Fibroblast of skin of left biceps (primary cell): ENCODE measurements around the gene MAD2L1BP.
"Not testable (repeated sequence)": the region's sequence is repeated elsewhere in the genome, so short reads cannot be mapped to it uniquely, and the experiment has no call there.

ENCODE experiments used
- DNase-seq, 2 experiments: peaks; one replicate each; pipeline ENCODE4 v3.0.0-alpha.2; 2013; ENCODE audit warnings: low read depth in 2 of 2

Gene MAD2L1BP

DNA sequence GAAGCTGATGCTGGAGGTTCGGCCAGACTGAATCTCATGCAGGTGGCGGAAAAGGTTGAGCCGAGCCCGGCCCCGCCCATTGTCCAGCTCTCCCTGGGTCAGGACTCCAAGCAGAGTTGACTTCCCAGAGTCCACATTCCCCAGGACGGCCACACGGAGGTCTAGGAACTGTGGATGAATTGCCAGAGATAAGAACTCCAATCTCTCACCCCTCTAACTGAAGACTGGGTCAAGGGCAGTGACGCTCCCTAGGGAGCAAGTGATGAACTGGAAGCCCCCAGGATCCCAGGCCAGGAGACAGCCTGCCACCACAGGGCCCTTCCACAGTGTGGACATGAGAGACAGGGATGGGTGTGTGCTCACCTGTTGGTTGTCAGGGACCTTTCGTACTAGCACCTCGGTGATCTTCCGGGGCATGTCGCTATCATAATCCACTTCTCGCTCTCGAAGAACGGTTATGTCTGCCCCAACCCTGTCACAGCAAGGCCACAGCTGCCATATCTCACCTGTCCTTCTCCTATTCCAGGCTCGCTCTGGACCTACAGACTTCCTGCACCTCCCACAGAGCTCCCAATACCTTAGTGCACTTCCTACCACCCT, 10.1 kb upstream of the MAD2L1BP start:
- DNase-seq, result no peak

DNA sequence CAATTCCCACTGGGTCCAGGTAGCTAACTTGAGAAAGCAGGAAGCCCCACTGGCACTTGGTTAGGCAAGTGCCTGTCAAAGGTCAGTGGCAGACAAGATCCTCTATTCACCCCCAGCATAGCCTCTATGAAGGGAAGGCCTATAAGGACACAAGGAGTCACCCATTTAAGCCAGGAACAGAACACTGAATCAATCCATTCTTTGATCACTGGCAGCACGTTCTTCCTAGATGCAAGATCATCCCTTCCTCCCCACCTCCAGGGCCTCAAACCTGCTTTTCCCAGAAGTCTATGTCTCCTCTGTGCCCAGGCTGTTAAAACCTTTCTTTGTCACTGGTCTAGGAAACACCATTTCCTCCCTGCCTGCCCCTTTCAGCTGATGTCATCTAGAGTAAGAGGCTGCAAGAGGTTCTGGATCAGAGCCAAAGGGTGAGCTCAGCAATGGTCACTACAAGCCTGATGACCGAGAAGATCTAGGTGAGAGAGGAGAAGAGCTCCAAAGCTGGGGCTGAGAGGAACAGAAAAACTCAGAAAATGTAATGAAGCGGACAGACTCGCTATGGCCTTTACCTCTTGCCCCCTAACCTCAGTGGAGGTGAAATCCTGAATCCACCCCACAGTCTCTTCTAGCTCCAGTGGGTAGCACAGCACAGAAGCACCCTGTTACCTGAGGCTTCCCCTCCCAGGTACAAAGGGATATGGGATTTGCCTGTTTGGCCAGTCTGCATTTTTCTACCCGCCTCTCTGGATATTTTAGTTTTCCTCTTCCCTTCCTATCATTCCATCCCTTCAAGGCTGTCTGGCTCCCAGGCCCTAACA, 8.4 kb upstream of the MAD2L1BP start:
- DNase-seq, result peak; percentile 79 to 80

DNA sequence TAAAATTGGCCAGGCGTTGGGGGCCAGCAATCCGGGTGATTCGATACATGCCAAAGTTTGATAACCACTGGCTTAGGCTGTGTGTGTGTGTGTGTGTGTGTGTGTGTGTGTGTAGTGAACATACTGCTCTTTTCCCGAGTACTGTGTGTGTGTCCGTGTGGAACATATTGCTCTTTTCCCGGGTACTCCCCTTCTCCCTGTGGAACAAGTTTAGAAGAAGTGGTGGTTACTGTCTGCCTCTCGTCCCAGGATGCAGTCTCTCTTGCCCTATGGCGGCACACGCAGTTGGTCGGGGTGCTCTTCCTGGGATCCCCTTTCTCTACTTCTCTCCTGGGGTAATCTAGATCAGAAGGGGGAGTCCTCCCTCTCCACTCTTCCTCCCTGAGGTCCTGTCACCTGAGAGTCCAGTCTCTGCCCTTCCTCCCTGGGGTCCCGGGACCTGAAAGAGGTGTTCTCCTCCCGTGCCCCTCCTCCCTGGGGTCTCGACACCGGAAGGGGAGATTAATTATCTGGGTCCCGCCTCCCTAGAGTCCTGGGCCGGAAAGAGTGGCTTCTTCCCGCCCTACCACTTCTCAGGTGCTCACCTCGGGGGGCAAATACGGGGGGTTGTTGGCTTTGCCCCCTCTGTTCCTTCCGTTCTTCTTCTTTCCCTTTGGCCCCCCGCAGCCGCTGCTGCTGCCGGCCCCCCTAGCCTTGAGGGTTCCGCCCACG, 7.1 kb upstream of the MAD2L1BP start:
- no peak for DNase-seq

DNA sequence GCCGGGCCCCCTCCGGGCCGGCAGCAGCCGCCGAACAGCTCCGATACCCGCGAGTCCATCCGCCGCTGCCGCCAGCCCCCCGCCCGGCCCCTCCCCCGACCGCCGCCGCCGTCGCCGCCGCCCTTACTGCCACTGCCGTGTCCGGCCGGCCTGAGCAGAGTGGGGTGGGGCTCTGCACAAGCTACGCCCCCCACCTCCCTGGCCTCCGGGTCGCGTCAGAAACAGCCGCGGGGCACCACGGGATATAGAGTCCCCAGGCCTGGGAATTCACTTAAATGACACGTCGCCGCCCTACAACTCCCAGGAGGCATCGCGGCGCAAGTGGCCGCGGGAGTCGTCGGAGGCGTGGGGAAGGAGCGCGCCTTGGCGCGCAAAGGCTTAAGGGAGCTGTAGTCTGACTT, 6.5 kb upstream of the MAD2L1BP start, which contains the start of gene GTPBP2:
Gene GTPBP2 (minus strand): TSS at position 161 of the 401 bp plus-strand sequence. CDS start 102 bp downstream, at position 59.
- peak; percentile 98 for DNase-seq

DNA sequence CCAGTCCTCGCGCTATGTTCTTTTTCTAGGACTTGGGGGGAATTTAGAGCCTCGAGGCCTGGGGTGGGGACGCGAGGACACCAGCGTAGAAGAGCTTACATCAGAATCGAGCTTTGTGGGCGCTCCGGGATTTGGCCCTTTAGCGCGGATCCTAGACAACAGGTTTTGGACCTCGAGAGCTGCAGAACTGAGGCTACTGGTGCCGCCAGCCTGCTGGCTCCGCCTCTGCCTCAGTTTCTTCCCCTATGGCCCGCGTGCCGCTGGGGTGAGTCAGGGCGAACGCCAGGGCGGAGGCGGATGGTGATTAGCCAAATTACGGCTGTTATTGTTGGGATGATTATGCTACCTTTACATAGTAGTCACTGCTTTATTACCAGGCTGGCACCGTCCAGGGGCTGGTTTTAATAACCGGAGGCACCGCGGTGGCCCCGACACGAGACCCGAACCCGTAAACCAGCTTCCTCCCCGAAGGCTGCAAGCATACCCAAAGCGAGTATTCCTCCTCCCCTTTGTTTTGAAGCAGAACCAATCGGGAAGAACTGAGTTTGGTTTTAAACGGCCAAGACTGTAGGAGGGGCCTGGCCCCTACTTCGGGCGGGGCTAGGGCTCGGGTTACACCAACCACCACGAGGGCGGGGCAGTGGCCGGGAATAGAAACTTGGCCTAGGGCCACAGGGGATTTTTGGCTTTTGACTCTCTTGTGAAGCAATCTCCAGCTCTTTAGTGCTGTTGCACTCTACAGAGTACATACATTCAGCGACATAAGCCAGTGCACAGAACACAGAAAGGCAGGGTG, 5.9 kb upstream of the MAD2L1BP start:
- peak; percentile 97 to 98 for DNase-seq

DNA sequence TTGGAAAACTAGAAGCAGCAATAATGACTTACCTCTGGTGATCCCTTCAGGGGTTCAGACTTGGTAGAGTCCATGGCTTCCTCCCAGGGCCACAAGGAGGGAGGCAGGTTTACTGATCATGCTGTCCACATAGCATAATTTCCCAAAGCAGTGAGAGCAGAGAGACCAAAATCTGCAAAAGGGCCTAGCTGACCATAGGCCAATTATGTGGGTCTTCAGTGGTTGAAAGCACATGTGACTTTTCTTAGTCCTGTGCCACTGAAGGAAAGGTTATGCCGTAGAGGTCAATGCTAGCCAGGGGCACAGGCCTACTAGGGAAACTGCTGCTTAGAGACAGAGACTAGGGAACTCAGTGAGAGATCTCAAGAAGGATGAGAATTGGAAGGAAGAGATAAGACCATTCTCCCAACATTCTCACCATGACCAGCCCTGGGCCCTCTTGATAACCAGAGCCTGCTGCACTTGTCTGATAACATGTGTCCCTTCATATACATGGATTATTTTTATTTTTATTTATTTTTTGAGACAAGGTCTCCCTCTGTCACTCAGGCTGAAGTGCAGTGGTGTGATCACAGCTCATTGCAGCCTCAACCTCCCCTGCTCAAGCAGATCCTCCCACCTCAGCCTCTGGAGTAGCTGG, 4.5 kb upstream of the MAD2L1BP start:
- no peak for DNase-seq

DNA sequence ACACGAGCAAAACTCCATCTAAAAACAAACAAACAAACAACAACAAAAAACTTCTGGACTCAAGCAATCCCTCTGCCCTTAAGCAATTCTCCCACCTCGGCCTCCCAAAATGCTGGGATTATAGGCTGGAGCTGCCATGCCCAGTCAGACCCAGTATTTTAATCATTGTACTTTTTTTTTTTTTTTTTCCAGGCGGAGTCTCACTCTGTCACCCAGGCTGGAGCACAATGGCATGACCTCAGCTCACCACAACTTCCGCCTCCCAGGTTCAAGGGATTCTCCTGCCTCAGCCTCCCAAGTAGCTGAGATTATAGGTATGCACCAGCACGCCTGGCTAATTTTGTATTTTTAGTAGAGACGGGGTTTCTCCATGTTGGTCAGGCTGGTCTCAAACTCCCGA, 2.6 kb upstream of the MAD2L1BP start:
- DNase-seq, result not testable (repeated sequence)

DNA sequence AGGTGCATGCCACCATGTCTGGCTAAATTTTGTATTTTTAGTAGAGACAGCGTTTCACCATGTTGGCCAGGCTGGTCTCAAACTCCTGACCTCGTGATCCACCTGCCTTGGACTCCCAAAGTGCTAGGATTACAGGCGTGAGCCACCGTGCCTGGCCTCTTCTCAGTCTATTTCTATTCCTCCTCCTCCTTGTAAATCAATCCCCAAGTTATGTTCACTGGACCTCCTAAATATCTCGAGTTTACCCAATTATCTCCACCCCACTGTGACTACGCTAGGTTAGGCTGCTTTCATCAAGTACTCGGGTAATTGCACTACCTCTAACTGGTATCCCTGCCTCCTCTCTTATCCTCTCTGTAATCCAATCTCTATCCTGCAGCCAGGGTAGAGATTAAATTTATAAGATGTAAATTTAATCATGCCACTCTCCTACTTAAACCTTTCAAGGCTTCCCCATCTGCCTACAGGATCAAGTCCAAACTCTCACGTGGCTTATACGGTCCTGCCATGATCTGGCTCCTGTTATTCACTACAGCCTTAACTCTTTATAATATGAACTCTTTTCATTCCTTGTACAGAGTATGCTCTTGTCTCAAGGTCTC, 837 bp upstream of the MAD2L1BP start:
- no peak for DNase-seq

DNA sequence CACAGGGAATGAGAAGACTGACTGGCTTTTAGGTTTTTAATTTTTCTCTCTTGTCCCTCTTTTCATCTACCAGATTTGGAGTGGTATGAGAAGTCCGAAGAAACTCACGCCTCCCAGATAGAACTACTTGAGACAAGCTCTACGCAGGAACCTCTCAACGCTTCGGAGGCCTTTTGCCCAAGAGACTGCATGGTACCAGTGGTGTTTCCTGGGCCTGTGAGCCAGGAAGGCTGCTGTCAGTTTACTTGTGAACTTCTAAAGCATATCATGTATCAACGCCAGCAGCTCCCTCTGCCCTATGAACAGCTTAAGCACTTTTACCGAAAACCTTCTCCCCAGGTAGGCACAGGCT, 644 bp downstream of the MAD2L1BP start:
- no peak for DNase-seq

DNA sequence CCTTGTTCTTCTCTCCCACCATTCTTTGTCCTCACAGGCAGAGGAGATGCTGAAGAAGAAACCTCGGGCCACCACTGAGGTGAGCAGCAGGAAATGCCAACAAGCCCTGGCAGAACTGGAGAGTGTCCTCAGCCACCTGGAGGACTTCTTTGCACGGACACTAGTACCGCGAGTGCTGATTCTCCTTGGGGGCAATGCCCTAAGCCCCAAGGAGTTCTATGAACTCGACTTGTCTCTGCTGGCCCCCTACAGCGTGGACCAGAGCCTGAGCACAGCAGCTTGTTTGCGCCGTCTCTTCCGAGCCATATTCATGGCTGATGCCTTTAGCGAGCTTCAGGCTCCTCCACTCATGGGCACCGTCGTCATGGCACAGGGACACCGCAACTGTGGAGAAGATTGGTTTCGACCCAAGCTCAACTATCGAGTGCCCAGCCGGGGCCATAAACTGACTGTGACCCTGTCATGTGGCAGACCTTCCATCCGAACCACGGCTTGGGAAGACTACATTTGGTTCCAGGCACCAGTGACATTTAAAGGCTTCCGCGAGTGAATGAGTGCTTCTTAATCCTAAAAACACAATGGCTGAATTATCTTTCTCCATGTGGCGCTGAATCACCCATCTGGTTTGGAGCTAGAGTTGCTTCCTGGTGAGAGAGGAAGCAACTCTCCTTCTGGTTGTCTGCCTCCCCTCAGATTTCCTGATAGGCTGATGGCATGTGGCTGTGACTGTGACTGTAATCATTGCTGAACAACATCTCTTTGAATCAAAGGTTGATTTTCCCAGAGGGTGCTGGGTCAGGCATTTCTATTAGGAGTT, 4.6 kb downstream of the MAD2L1BP start:
- no peak for DNase-seq

DNA sequence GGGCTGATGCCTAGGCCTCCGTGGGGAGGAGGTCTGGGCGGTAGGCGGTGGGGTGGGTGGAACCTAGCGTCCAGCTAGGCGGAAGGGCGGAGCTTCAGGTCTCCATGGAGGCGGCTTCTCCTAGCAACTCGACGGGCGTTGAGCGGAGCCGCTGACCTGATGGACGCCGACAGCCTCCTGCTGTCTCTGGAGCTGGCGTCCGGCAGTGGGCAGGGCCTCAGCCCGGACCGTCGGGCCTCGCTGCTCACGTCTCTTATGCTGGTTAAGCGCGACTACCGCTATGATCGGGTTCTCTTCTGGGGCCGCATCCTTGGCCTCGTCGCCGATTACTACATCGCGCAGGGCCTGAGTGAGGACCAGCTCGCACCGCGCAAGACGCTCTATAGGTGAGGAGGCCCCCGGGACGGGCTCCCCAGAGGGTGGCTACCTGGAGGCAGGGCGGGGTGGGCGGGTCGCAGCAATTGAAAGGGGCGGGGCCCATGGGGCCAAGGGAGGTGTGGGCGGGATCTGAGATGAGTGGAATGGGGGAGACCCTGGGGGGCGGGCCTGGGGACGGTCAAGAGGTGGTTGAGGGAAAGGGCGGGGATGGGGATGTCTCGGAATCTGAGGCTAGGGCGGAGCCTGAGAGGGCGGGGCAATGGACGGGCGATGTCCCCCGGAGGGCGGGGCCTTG, 9.4 kb downstream of the MAD2L1BP start, which contains the start of gene RSPH9:
Gene RSPH9 (plus strand): TSS at position 97 of the 673 bp plus-strand sequence. CDS start 63 bp downstream, at position 160.
- DNase-seq, result no peak

DNA sequence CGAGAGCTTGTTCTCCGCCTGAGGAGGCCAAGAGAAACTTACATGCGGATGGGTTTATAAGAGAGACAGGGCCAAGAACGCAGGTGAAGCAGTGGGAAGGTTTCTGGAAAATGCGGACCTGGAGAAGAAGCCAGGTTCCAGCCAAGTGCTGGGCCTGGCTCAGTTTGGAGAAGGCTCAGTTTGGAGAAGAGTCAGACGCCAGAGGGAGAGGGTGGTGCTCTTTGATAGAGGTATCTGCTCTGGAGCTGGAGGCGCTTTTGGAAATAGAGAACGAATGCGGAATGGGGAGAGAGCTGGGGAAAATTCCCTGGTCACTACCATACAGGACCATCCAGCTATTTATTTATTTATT, 9.9 kb downstream of the MAD2L1BP start:
- DNase-seq, result no peak

DNA sequence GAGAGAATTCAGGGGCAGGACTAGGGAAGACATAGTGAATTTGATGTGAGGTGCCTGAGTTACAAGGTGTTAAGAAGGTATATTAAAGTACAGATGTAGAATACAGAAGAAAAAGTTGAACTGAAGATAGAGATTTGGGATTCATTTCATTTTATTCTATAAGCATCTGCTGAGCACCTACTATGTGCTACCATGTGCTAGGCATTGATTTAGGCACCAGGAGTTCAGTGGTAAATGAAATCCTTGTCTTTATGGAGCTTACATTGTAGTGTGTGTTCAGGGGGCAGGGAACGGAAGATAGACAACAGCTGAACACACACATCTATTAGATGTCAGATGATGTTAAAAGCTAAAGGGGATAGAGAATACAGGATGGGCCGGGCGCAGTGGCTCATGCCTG, 12.0 kb downstream of the MAD2L1BP start:
- DNase-seq, result no peak

DNA sequence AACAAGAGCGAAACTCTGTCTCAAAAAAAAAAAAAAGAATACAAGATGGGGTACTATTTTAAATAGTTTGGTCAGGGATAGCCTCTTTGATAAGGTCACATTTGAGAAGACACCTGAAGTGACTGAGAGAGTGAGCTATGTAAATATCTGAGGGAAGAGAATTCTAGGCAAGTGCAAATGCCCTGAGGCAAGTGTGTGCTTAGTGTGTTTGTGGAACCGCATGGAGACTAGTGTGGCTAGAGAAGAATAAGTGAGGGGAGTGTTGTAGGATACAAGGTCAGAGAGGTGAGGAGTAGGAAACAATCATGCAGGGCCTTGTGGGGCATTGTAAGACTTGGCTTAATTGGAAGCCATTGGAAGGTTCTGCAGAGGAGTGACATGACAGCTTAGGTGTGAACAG, 12.6 kb downstream of the MAD2L1BP start:
- no peak for DNase-seq

DNA sequence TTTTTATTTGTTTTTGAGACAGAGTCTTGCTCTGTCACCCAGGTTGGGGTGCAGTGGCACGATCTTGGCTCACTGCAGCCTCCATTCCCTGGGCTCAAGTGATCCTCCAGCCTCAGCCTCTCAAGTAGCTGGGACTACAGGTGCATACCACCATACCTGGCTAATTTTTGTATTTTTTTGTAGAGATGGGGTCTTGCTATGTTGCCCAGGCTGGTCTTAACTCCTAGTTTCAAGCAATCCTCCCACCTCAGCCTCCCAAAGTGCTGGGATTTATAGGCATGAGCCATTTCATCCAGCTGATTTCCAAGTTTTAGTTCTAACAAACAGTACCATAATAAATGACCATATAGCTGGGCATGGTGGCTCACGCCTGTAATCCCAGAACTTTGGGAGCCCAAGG, 17.2 kb downstream of the MAD2L1BP start:
- not testable (repeated sequence) for DNase-seq

DNA sequence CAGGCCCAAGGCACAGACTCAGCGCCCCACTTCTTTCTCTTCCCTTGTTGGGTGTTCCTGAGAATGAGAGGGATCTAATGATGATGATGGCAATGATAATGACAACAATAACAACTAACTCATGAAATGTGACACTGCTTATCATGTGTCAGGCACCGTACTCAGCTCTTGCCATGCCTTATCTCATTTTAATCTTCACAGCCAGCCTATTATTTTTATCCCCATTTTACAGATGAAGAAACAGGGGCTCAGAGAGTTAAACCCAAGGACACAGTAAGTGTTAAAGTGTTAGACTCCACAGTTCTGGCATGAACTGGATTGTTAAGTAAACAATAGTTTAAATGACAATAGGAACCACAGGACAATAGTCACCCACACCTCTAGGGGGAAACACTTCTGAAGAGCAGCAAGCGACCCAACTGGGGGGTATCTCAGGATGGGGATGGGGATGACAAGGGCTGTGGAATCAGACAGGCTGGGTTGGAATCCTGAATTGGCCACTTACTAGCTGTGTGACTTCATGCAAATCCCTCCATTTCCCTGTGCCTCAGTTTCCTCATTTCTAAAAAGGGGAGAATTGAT, 21.7 kb downstream of the MAD2L1BP start:
- DNase-seq, result no peak

DNA sequence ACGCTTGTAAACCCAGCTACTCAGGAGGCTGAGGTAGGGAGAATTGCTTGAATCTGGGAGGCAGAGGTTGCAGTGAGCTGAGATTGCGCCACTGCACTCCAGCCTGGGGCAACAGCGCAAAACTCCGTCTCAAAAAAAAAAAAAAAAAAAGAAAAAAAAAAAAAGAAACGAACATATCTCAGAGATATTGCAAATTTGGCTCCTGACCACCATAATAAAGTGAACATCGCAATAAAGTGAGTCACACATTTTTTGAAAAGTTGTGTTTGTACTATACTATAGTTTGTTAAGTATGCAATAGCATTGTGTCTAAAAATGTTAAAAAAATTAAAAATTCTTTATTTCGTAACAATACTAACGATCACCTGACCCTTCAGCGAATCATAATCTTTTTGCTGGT, 22.5 kb downstream of the MAD2L1BP start:
- no peak for DNase-seq

DNA sequence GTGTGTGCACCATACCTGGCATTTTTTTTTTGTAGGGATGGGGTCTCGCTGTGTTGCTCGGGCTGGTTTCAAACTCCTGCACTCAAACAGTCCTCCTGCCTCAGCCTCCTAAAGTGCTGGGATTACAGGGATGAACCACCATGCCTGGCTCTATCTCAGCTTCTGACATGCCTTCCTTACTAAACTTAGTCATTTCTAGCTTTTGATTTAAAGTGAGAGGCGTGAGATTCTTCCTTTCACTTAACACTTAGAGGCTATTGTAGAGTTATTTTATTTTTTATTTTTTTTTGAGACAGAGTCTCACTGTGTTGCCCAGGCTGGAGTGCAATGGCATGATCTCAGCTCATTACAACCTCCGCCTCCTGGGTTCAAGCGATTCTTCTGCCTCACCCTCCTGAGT, 27.3 kb downstream of the MAD2L1BP start:
- not testable (repeated sequence) for DNase-seq

DNA sequence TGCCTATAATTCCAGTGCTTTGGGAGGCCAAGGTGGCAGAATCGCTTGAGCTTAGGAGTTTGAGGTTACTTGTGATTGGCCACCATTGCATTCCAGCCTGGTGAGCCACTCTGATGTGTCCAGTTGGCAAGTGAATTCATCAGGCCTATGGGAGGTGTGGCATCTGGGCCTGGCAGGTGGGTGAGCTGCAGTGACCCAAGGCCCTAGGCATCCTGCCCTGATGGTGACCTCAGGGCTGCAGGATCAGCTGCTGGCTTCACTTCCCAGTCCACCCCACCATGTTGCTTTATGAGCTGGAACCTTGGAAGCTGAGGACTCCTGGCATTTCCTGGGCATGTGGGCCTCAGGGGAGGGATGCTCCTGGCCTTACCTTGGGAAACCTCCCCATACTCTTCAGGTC, 29.7 kb downstream of the MAD2L1BP start:
- DNase-seq, result no peak
